IMR-90 (cell line): ENCODE measurements around the gene RNF225. TPM values are rescaled to one million over a fixed set of nuclear protein-coding genes. Genes with fewer than 3 reads are reported as not detected.

Experiments
- ATAC-seq: fragments of 200-7000 bp; cut with Tn5 transposase; 2 replicates; pipeline ENCODE4 v1.9.1; 2020; ENCODE audit warnings: low read depth, mild to moderate bottlenecking, moderate library complexity
- BruUV-seq: library from RNA; stranded (reverse); fragments of 400-500 nt; replicated peaks from 2 replicates; lab custom pipeline; 2021; lab: Mats Ljungman, UMichigan
- CTCF ChIA-PET: fragments of 300-600 bp; formaldehyde crosslinking; extraction: SDS; loops from one replicate; lab custom pipeline; 2021; ENCODE audit warnings: antibody characterized with exemption; lab: Yijun Ruan, JAX
- POLR2A ChIA-PET: fragments of 300-600 bp; sonication (Branson Sonifier 250); formaldehyde crosslinking; loops from one replicate; lab custom pipeline; 2022; ENCODE audit warnings: antibody characterized with exemption; ENCODE audit not compliant: unreplicated experiment; lab: Charles Lee
- DNase-seq: peaks from one replicate; pipeline ENCODE4 v3.0.0; 2013
- H2AFZ ChIP-seq: replicated peaks from 2 replicates; pipeline ENCODE3; 2013; ENCODE audit warnings: low read length, mild to moderate bottlenecking; ENCODE audit not compliant: poor library complexity
- H2AK5ac ChIP-seq: 2 replicates; pipeline ENCODE4 v1.6.1; 2013; ENCODE audit warnings: low read depth, low read length, inconsistent platforms
- H2AK9ac ChIP-seq: replicated peaks from 2 replicates; pipeline ENCODE3; 2013; ENCODE audit warnings: mild to moderate bottlenecking, low read depth, low read length, moderate library complexity; ENCODE audit not compliant: poor library complexity
- H2BK120ac ChIP-seq: 2 replicates; pipeline ENCODE4 v1.6.1; 2013; ENCODE audit warnings: low read depth, low read length, inconsistent platforms
- H2BK15ac ChIP-seq: 3 replicates; pipeline ENCODE4 v1.6.1; 2013; ENCODE audit warnings: low read depth, low read length, inconsistent platforms
- H2BK20ac ChIP-seq: 2 replicates; pipeline ENCODE4 v1.6.1; 2013; ENCODE audit warnings: low read depth, mild to moderate bottlenecking, inconsistent platforms, low read length, moderate library complexity
- H2BK5ac ChIP-seq: 2 replicates; pipeline ENCODE4 v1.6.1; 2013; ENCODE audit warnings: mild to moderate bottlenecking, low read depth, low read length, inconsistent platforms; ENCODE audit not compliant: poor library complexity, severe bottlenecking
- H3K14ac ChIP-seq: replicated peaks from 2 replicates; pipeline ENCODE4 v1.6.1; 2013; ENCODE audit warnings: low read depth, low read length, inconsistent platforms
- H3K18ac ChIP-seq: 2 replicates; pipeline ENCODE4 v1.6.1; 2013; ENCODE audit warnings: low read depth, low read length, control low read depth
- H3K23ac ChIP-seq: 2 replicates; pipeline ENCODE4 v1.6.1; 2013; ENCODE audit warnings: low read depth, low read length, inconsistent platforms
- H3K27ac ChIP-seq: 2 replicates; pipeline ENCODE4 v1.5.1; 2013; ENCODE audit warnings: mild to moderate bottlenecking, control low read depth, low read length; ENCODE audit not compliant: insufficient read depth
- H3K27me3 ChIP-seq: 2 replicates; pipeline ENCODE4 v1.6.1; 2013; ENCODE audit warnings: low read length; ENCODE audit not compliant: control insufficient read depth, insufficient read depth
- H3K36me3 ChIP-seq: 2 replicates; pipeline ENCODE4 v1.6.1; 2013; ENCODE audit warnings: low read length, mixed read lengths; ENCODE audit not compliant: control insufficient read depth, insufficient read depth
- H3K4ac ChIP-seq: 2 replicates; pipeline ENCODE4 v1.6.1; 2013; ENCODE audit warnings: low read depth, low read length, inconsistent platforms
- H3K4me1 ChIP-seq: 2 replicates; pipeline ENCODE4 v1.6.1; 2013; ENCODE audit warnings: low read length, mixed read lengths; ENCODE audit not compliant: control insufficient read depth, insufficient read depth
- H3K4me2 ChIP-seq: 2 replicates; pipeline ENCODE4 v1.6.1; 2013; ENCODE audit warnings: low read depth, mild to moderate bottlenecking, control low read depth, low read length, moderate library complexity
- H3K4me3 ChIP-seq: 2 replicates; pipeline ENCODE4 v1.5.1; 2013; ENCODE audit warnings: low read depth, mild to moderate bottlenecking, control low read depth, low read length, moderate library complexity; ENCODE audit not compliant: insufficient read depth
- H3K56ac ChIP-seq: 2 replicates; pipeline ENCODE4 v1.6.1; 2013; ENCODE audit warnings: low read length, inconsistent platforms; ENCODE audit not compliant: insufficient read depth; ENCODE audit errors: extremely low read depth
- H3K79me1 ChIP-seq, 2 experiments: 2 replicates each; pipeline ENCODE4 v1.6.1; 2013; ENCODE audit warnings: low read length in 2 of 2, inconsistent platforms in 1 of 2, low read depth in 1 of 2
- H3K9ac ChIP-seq: 2 replicates; pipeline ENCODE4 v1.6.1; 2013; ENCODE audit warnings: low read depth, low read length, control low read depth
- H3K9me1 ChIP-seq: 2 replicates; pipeline ENCODE4 v1.6.1; 2013; ENCODE audit warnings: low read length, inconsistent platforms; ENCODE audit not compliant: insufficient read depth
- H3K9me3 ChIP-seq: 2 replicates; pipeline ENCODE4 v1.6.1; 2013; ENCODE audit warnings: low read length; ENCODE audit not compliant: control insufficient read depth, insufficient read depth
- H4K20me1 ChIP-seq: 2 replicates; pipeline ENCODE4 v1.6.1; 2013; ENCODE audit warnings: low read length, inconsistent platforms; ENCODE audit not compliant: insufficient read depth
- H4K5ac ChIP-seq: 2 replicates; pipeline ENCODE4 v1.6.1; 2013; ENCODE audit warnings: mild to moderate bottlenecking, low read depth, low read length, control low read depth
- H4K8ac ChIP-seq, 2 experiments: 2 replicates each; pipeline ENCODE4 v1.6.1; 2013; ENCODE audit warnings: low read depth in 2 of 2, low read length in 2 of 2, control low read depth in 1 of 2, inconsistent platforms in 1 of 2
- H4K91ac ChIP-seq: 2 replicates; pipeline ENCODE4 v1.6.1; 2013; ENCODE audit warnings: low read depth, low read length, inconsistent platforms; ENCODE audit not compliant: insufficient read depth
- BHLHE40 ChIP-seq: fragments of 150-350 bp; IDR thresholded peaks from 2 replicates; pipeline ENCODE4 v1.6.1; 2016; ENCODE audit warnings: mild to moderate bottlenecking, low read depth, low read length
- CEBPB ChIP-seq: IDR thresholded peaks from 2 replicates; pipeline ENCODE4 v1.6.1; 2012; ENCODE audit warnings: low read depth, low read length, improper control_type of control experiment
- CHD1 ChIP-seq: IDR thresholded peaks from 2 replicates; pipeline ENCODE4 v1.6.1; 2012; ENCODE audit warnings: low read depth, low read length, improper control_type of control experiment
- CTCF ChIP-seq: conservative IDR thresholded peaks from 2 replicates; pipeline ENCODE4 v1.5.1; 2012; ENCODE audit warnings: mild to moderate bottlenecking, low read depth, low read length, improper control_type of control experiment
- ELK1 ChIP-seq: fragments of 150-350 bp; IDR thresholded peaks from 2 replicates; pipeline ENCODE4 v1.6.1; 2016; ENCODE audit warnings: low read depth, mild to moderate bottlenecking, low read length, moderate library complexity, borderline replicate concordance
- FOS ChIP-seq: fragments of 150-350 bp; IDR thresholded peaks from 2 replicates; pipeline ENCODE4 v1.6.1; 2016; ENCODE audit warnings: low read depth, low read length
- MAZ ChIP-seq: IDR thresholded peaks from 2 replicates; pipeline ENCODE4 v1.6.1; 2012; ENCODE audit warnings: low read depth, mild to moderate bottlenecking, low read length, improper control_type of control experiment, moderate library complexity, borderline replicate concordance
- MXI1 ChIP-seq: IDR thresholded peaks from 2 replicates; pipeline ENCODE4 v1.6.1; 2012; ENCODE audit warnings: low read depth, mild to moderate bottlenecking, low read length, moderate library complexity, borderline replicate concordance
- NFE2L2 ChIP-seq: fragments of 150-350 bp; IDR thresholded peaks from 2 replicates; pipeline ENCODE4 v1.6.1; 2016; ENCODE audit warnings: low read depth, mild to moderate bottlenecking, low read length
- POLR2A ChIP-seq: IDR thresholded peaks from 2 replicates; pipeline ENCODE4 v1.6.1; 2012; ENCODE audit warnings: mild to moderate bottlenecking, low read depth, low read length
- RAD21 ChIP-seq: IDR thresholded peaks from 2 replicates; pipeline ENCODE4 v1.6.1; 2012; ENCODE audit warnings: low read length, improper control_type of control experiment
- RCOR1 ChIP-seq: IDR thresholded peaks from 2 replicates; pipeline ENCODE4 v1.6.1; 2012; ENCODE audit warnings: mild to moderate bottlenecking, low read length, improper control_type of control experiment; ENCODE audit not compliant: insufficient replicate concordance
- RFX5 ChIP-seq: IDR thresholded peaks from 2 replicates; pipeline ENCODE4 v1.8.0; 2012; ENCODE audit warnings: low read depth, mild to moderate bottlenecking, low read length, moderate library complexity
- SMC3 ChIP-seq: fragments of 150-350 bp; IDR thresholded peaks from 2 replicates; pipeline ENCODE4 v1.6.1; 2016; ENCODE audit warnings: low read depth, mild to moderate bottlenecking, antibody characterized with exemption, low read length, moderate library complexity
- WGBS, 2 experiments: methylation state at CpG; one replicate each; pipeline versions ENCODE4 v1.1.5 to v1.1.7; 2013; ENCODE audit warnings: missing lambda C conversion rate in 2 of 2; ENCODE audit not compliant: insufficient read length in 1 of 2; ENCODE audit errors: extremely low coverage in 2 of 2; 5-methylcytosine and 5-hydroxymethylcytosine counted together
- dilution Hi-C: fragments of 300-500 bp; cut with HindIII; formaldehyde crosslinking; loops from one replicate; pipeline ENCODE4 v1.14.3; 2018; ENCODE audit warnings: low sequenced_read_pairs; ENCODE audit not compliant: unreplicated experiment
- in situ Hi-C: fragments of 300-500 bp; cut with MboI; formaldehyde crosslinking; loops from 3 replicates; pipeline ENCODE4 v1.14.3; 2019; ENCODE audit warnings: low sequenced_read_pairs, inconsistent platforms, mixed read lengths
- intact Hi-C: fragments of 100-400 bp; cut with micrococcal nuclease; formaldehyde crosslinking; loops from 2 replicates; pipeline ENCODE4 v1.10.0; 2022
- polyA plus RNA-seq, 3 experiments: library from polyadenylated mRNA; depleted of rRNA; stranded (reverse); fragments of >200 nt; gene quantifications; 2 replicates each; pipeline ENCODE4 v1.2.3, GENCODE V29; 2012; ENCODE audit warnings: low replicate concordance in 1 of 3
- total RNA-seq: library from RNA; depleted of rRNA; stranded (reverse); fragments of >200 nt; gene quantifications from 2 replicates; pipeline ENCODE4 v1.2.3, GENCODE V29; 2012

Gene RNF225
- total and polyA plus RNA-seq, 2 of the 4 experiments (the other 2 are of a cell fraction): 0.10 TPM; not detected in 1

DNA sequence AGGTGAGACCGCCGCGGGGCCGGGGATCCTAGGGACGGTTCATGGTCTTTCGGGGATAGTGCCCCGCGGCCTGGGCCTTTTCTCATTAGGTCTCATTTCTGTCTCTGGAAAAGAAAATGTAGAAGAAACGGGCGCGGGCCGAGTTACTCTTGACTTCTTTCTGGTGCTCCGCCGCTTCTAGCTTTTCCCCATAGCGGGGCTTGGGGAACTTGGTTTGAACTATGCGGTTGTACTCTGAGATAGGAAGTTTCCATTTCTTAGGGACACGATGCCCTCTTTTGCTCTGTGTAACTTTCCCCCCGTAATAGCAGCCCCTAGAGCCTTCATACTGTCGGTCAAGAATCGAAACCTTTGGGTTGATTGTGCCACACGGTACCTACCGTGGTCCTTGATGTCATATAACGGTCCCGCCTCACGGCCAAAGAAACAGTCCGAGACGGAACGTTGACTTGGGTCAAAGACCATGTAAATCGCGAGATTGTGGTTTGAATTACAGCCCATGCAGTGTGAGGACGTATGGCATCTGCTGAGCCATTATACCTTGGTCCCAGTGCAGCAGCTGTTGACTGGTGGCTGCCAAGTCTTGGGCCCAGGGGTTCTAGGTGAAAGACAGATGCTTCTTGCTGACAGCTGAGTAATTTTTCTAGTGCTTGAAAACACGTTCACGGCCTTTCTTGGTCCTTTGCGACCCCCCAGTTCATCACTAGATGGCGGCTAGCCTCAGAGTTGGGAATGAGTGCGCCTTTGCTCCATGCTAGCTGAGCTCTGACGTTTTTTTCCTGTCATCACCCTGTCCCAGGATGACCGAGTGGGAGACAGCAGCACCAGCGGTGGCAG lies 7.9 kb upstream of the RNF225 start (continued):
- TF ChIP-seq CTCF: no peak
- TF ChIP-seq CHD1: no peak

GRCh38 chr19:58388175-58388526 lies 7.3 kb upstream of the RNF225 start:
- no CpG with 5 or more reads among the region's 3 CpGs for WGBS, 2 experiments
- DNase-seq (no peak), ATAC-seq (no peak)
- Histone ChIP-seq H2AK9ac (peak overlapping the region; percentile 62), H3K36me3 (peaks cover 11% of the 10 kb centered on the region), H3K9me3 (no peaks in the 10 kb centered on the region), H3K56ac (no peak overlapping the region), H3K9ac (peak overlapping the region; percentile 93; the same call in 1 of the 2 replicates), H2BK5ac (no peak overlapping the region), H3K4me3 (peak overlapping the region; percentile 61), H3K23ac (no peak overlapping the region), H4K20me1 (peaks cover 42% of the 10 kb centered on the region), H3K4ac (no peak overlapping the region), H2BK20ac (no peak overlapping the region), H3K27me3 (no peaks in the 10 kb centered on the region), H4K91ac (no peak overlapping the region), H2AK5ac (no peak overlapping the region), H2BK120ac (no peak overlapping the region), H3K9me1 (peaks cover 21% of the 10 kb centered on the region), H3K4me2 (peak overlapping the region; percentile 97), H3K4me1 (peaks cover 9% of the 10 kb centered on the region), H2BK15ac (no peak overlapping the region), H3K18ac (no peak overlapping the region), H4K8ac (no peak overlapping the region), H2AFZ (no peak overlapping the region), H3K79me1 (peaks cover 19 to 58% of the 10 kb centered on the region in 2 experiments), H3K14ac (no peak overlapping the region), H4K5ac (no peak overlapping the region), H3K27ac (no peak overlapping the region)
- ChIA-PET CTCF (no interaction called here), POLR2A (no interaction called here)
- intact Hi-C loops (no loop called here), in situ Hi-C loops (no loop called here), dilution Hi-C loops (no loop called here)
- BruUV-seq: no TSS peak
- TF ChIP-seq ELK1 (no peak), RFX5 (no peak), FOS (no peak), CEBPB (no peak), MAZ (no peak), POLR2A (no peak), SMC3 (no peak), RAD21 (no peak), RCOR1 (no peak), MXI1 (no peak), BHLHE40 (no peak), NFE2L2 (no peak)
